CD8-positive, alpha-beta memory T cell (primary cell): ENCODE measurements around the gene DBH. TPM values are rescaled to one million over a fixed set of nuclear protein-coding genes. Genes with fewer than 3 reads are reported as not detected.
A peak's percentile ranks its signal among the peaks of the same experiment; 100 is the strongest.

Experiments
- CTCF ChIA-PET: fragments of 350-600 bp; sonication (Branson Sonifier 250); formaldehyde crosslinking; loops from one replicate; lab custom pipeline; 2021; ENCODE audit warnings: antibody characterized with exemption; lab: Charles Lee
- POLR2A ChIA-PET: fragments of 350-600 bp; sonication (Branson Sonifier 250); formaldehyde crosslinking; loops from one replicate; lab custom pipeline; 2021; ENCODE audit warnings: antibody characterized with exemption; lab: Charles Lee
- DNase-seq, 5 donors: peaks; one replicate each; pipeline versions ENCODE4 v3.0.0 to v3.0.0-alpha.2; 2020 to 2022; ENCODE audit warnings: mixed read lengths in 1 of 5
- H3K27ac ChIP-seq: one replicate; pipeline ENCODE4 v1.7.0; 2013; ENCODE audit warnings: low read depth, mild to moderate bottlenecking, low read length, moderate library complexity
- H3K27me3 ChIP-seq: 2 replicates; pipeline ENCODE4 v1.7.0; 2013; ENCODE audit warnings: low read length, mild to moderate bottlenecking; ENCODE audit not compliant: insufficient read depth, poor library complexity, severe bottlenecking
- H3K36me3 ChIP-seq: 2 replicates; pipeline ENCODE4 v1.7.0; 2013; ENCODE audit warnings: mild to moderate bottlenecking, low read length, moderate library complexity; ENCODE audit not compliant: insufficient read depth
- H3K4me1 ChIP-seq: 2 replicates; pipeline ENCODE4 v1.7.0; 2013; ENCODE audit warnings: mild to moderate bottlenecking, low read length, moderate library complexity; ENCODE audit not compliant: insufficient read depth
- H3K4me3 ChIP-seq: 2 replicates; pipeline ENCODE4 v1.7.0; 2013; ENCODE audit warnings: mild to moderate bottlenecking, low read length
- H3K9me3 ChIP-seq: 2 replicates; pipeline ENCODE4 v1.7.0; 2013; ENCODE audit warnings: mild to moderate bottlenecking, low read length
- H3K27ac Mint-ChIP-seq, 8 donors: one replicate each; pipeline ENCODE4 v1.8.0; 2020 to 2021; ENCODE audit warnings: mixed read lengths in 8 of 8, mild to moderate bottlenecking in 6 of 8, inconsistent platforms in 3 of 8, moderate library complexity in 3 of 8
- H3K27me3 Mint-ChIP-seq, 2 donors: one replicate each; pipeline ENCODE4 v1.8.0; 2020 to 2021; ENCODE audit warnings: mixed read lengths in 2 of 2, mild to moderate bottlenecking in 1 of 2, moderate library complexity in 1 of 2
- H3K36me3 Mint-ChIP-seq, 3 donors: one replicate each; pipeline ENCODE4 v1.8.0; 2020 to 2021; ENCODE audit warnings: mixed read lengths in 3 of 3, inconsistent platforms in 1 of 3, mild to moderate bottlenecking in 1 of 3
- H3K4me1 Mint-ChIP-seq, 3 donors: one replicate each; pipeline ENCODE4 v1.8.0; 2020 to 2021; ENCODE audit warnings: mixed read lengths in 3 of 3, inconsistent platforms in 1 of 3, mild to moderate bottlenecking in 1 of 3
- H3K4me3 Mint-ChIP-seq, 7 donors: one replicate each; pipeline ENCODE4 v1.8.0; 2020 to 2021; ENCODE audit warnings: mixed read lengths in 7 of 7, mild to moderate bottlenecking in 6 of 7, moderate library complexity in 4 of 7, inconsistent platforms in 2 of 7
- H3K9me3 Mint-ChIP-seq, 5 donors: one replicate each; pipeline ENCODE4 v1.8.0; 2020 to 2022; ENCODE audit warnings: mixed read lengths in 5 of 5, mild to moderate bottlenecking in 3 of 5, moderate library complexity in 2 of 5, inconsistent platforms in 1 of 5
- polyA plus RNA-seq: library from polyadenylated mRNA; unstranded; fragments of 300-500 nt; fragmentation: Illumina TruSeq; gene quantifications from one replicate; pipeline ENCODE4 v1.2.3, GENCODE V29; 2021
- total RNA-seq, 2 experiments: library from RNA; stranded (reverse); gene quantifications; one replicate each; pipeline ENCODE4 v1.2.3, GENCODE V29; 2021

Gene DBH
- total and polyA plus RNA-seq, 3 experiments from 2014 or later = not detected

DNA sequence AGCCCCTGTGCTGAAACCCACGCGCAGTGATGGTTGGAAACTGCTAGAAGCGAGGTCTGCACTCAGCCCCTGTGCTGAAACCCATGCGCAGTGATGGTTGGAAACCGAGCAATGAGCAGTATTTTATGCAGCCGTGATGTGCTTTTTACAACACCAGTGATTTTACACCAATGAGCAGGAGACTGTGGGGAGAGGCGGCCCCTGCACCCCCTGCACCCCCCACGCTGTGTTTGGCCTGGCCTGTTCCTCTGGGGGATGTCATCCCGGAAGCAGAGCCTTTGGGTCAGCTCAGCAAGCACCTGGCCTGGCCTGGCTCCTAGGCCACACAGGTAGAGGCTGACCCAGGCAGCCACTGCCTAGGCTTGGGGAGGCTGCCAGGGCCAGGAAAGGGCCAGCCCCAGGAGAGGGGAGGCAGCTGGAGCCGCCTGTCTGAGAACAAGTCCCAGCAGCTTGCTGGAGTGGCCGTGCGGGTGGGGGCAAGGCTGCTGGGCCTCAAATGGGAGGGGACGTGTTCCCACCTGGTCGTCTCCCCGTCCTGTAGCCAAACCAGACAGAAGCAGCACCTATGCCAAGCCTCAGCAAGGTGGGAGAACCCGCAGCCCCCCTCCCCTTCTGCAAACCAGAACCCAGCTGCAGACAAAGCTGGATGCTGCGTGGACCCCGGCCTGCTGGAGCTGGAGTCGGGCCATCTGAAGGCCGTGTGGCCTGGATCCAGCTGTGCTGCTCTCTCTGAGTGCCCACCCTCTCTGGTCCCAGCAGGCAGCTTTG, 46.8 kb downstream of the DBH start:
- Histone ChIP-seq H3K27me3 (no peaks in the 10 kb centered on the region), H3K4me1 (peaks cover 43% of the 10 kb centered on the region), H3K27ac (peak overlapping the region; percentile 94), H3K4me3 (peak overlapping the region; percentile 50), H3K9me3 (no peaks in the 10 kb centered on the region), H3K36me3 (no peaks in the 10 kb centered on the region)
- Mint-ChIP-seq H3K9me3 (no peaks in the 10 kb centered on the region), H3K36me3 (no peaks in the 10 kb centered on the region), H3K4me3 (peak overlapping the region; percentile 19 to 82 (median 73)), H3K27me3 (peaks cover 0 to 1% of the 10 kb centered on the region in 2 donors), H3K27ac (peak overlapping the region; percentile 97 to 100 (median 98)), H3K4me1 (peaks cover 21 to 46% (median 26%) of the 10 kb centered on the region in 3 donors)
- ChIA-PET POLR2A (interaction anchor here (1.1 to 1.9 kb wide), 3 partner anchors 9 to 335 kb away, joined by 4 to 23 read pairs (median 7); partner anchors contain the start of genes MED22 and RPL7A), CTCF (interaction anchor here (0.8 to 3.5 kb wide), 13 partner anchors 9 to 60 kb away, joined by 3 to 27 read pairs (median 4); no protein-coding TSS in a partner anchor)
- peak in 1 of 5 donors; percentile 66 for DNase-seq

DNA sequence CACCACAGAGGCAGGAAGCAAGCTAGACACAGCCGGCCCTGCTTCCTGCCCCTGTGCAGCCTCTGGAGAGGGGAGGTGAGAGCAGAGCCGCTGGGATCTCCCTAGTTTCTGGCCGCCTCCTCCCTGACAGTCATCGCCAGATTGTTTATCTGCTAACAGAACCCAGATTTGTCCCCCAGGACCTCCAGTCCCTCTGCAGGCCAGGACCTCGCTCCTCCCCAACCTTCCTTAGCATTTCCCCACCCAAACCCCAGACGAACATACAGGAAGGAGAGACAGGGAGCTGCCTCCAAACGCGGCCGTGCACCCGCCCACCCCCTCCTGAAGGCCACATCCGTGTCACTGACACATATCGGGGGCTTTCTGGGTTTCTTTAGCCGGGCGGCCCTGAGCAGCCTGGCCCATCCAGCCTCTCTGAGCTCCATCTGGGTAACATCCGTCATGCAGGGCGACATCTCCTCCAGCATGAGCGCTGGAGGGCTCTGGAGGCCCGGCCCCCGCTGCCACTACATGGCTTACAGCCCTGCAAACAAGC, 47.5 kb downstream of the DBH start:
- H3K4me1 ChIP-seq = peaks cover 40% of the 10 kb centered on the region
- no peaks in the 10 kb centered on the region for H3K27me3 ChIP-seq
- DNase-seq = peak; percentile 61 to 93 (median 75)
- POLR2A ChIA-PET = interaction anchor here (1.1 to 1.9 kb wide), 3 partner anchors 9 to 336 kb away, joined by 4 to 23 read pairs (median 7); partner anchors contain the start of genes MED22 and RPL7A
- H3K9me3 ChIP-seq = no peaks in the 10 kb centered on the region
- no peaks in the 10 kb centered on the region for H3K9me3 Mint-ChIP-seq
- H3K4me3 Mint-ChIP-seq = peak overlapping the region; percentile 19 to 82 (median 73)
- peak overlapping the region; percentile 50 for H3K4me3 ChIP-seq
- H3K36me3 Mint-ChIP-seq = no peaks in the 10 kb centered on the region
- H3K27me3 Mint-ChIP-seq = peaks cover 0 to 1% of the 10 kb centered on the region in 2 donors
- CTCF ChIA-PET = interaction anchor here (0.8 to 3.5 kb wide), 13 partner anchors 9 to 59 kb away, joined by 3 to 27 read pairs (median 4); no protein-coding TSS in a partner anchor
- H3K36me3 ChIP-seq = no peaks in the 10 kb centered on the region
- peaks cover 16 to 40% (median 21%) of the 10 kb centered on the region in 3 donors for H3K4me1 Mint-ChIP-seq
- H3K27ac Mint-ChIP-seq = peak overlapping the region; percentile 97 to 100 (median 98)
- H3K27ac ChIP-seq = peak overlapping the region; percentile 94

DNA sequence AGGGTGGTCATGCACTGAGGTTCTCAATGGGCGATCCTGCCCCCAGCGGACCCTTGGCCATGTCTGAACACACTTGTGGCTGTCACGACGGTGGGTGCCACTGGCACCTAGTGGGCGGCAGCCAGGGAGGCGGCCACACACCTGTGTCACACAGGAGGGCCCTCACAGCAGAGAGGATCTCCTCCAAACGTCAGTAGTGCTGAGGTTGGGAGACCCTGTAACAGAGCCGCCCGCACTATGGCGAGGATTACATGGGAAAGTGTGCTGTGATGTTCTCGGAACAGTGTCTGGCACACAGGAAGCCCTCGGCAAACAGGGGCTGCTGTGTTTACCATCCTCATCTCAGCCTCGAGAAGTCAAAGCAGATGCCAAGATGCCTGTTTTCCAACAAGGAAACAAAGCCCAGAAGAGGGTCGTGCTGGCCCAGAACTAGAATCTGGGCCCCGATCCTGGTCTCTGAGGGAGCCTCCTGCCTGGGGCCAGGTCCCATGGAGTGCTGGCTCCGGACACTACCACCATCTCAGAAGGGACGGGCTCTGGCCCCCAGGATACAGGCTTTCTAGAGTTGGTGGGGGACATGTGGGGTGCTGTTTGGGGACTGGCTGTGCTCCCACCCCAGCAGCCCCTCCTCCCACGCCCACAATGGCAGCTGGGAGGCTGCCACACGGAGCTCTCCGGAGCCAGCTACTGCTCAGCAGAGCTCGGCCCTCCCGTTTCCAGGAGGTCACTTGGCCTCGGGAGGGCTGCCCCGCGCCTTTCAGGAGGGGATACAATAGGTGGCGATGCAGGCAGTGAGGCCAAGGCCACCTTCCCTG, 48.2 kb downstream of the DBH start:
- H3K36me3 ChIP-seq = no peaks in the 10 kb centered on the region
- Mint-ChIP-seq H3K4me1 (peaks cover 12 to 35% (median 17%) of the 10 kb centered on the region in 3 donors), H3K27ac (peak overlapping the region; percentile 97 to 100 (median 98)), H3K36me3 (no peaks in the 10 kb centered on the region), H3K9me3 (no peaks in the 10 kb centered on the region), H3K27me3 (peaks cover 0 to 1% of the 10 kb centered on the region in 2 donors), H3K4me3 (peak overlapping the region; percentile 19 to 82 (median 73))
- DNase-seq = peak in 1 of 5 donors; percentile 38
- ChIA-PET POLR2A (interaction anchor here (1.1 to 1.9 kb wide), 3 partner anchors 8 to 336 kb away, joined by 4 to 23 read pairs (median 7); partner anchors contain the start of genes MED22 and RPL7A), CTCF (interaction anchor here (0.8 to 3.5 kb wide), 11 partner anchors 10 to 58 kb away, joined by 3 to 27 read pairs (median 3); no protein-coding TSS in a partner anchor)
- peak overlapping the region; percentile 50 for H3K4me3 ChIP-seq
- peaks cover 40% of the 10 kb centered on the region for H3K4me1 ChIP-seq
- H3K27ac ChIP-seq = peak overlapping the region; percentile 94
- no peaks in the 10 kb centered on the region for H3K27me3 ChIP-seq
- no peaks in the 10 kb centered on the region for H3K9me3 ChIP-seq

DNA sequence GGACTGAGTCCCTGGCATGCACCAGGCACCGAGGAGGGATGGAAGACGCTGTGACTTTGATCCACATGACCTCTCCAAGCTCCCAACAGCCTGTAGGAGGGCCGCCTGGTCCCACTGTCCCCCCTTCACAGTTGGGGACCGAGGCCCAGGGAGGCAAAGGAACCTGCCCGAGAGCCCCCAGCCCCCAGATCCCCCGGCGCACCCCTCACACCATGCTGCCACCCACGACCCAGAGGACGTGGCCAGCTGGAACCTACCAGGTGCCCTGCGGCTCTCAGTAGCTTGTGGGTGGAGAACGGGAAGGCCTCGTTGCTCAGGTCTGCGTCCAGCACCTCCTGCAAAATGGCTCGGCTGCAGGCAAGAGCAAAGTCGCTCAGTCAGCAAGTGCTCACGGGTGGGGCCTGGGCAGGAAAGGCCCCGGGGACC, 48.8 kb downstream of the DBH start:
- Histone ChIP-seq H3K36me3 (no peaks in the 10 kb centered on the region), H3K4me3 (no peak overlapping the region), H3K27me3 (no peaks in the 10 kb centered on the region), H3K9me3 (no peaks in the 10 kb centered on the region), H3K4me1 (peaks cover 40% of the 10 kb centered on the region), H3K27ac (no peak overlapping the region)
- POLR2A ChIA-PET = no interaction called here
- CTCF ChIA-PET = interaction anchor here (0.9 to 3.5 kb wide), 3 partner anchors 17 to 28 kb away, joined by 3 to 27 read pairs (median 7); no protein-coding TSS in a partner anchor
- H3K27me3 Mint-ChIP-seq = peaks cover 0 to 1% of the 10 kb centered on the region in 2 donors
- no peak overlapping the region for H3K4me3 Mint-ChIP-seq
- no peaks in the 10 kb centered on the region for H3K9me3 Mint-ChIP-seq
- no peaks in the 10 kb centered on the region for H3K36me3 Mint-ChIP-seq
- peak in 1 of 5 donors; percentile 44 for DNase-seq
- H3K4me1 Mint-ChIP-seq = peaks cover 12 to 35% (median 17%) of the 10 kb centered on the region in 3 donors
- peak overlapping the region in 4 of 8 donors; percentile 72 to 100 (median 98) for H3K27ac Mint-ChIP-seq

DNA sequence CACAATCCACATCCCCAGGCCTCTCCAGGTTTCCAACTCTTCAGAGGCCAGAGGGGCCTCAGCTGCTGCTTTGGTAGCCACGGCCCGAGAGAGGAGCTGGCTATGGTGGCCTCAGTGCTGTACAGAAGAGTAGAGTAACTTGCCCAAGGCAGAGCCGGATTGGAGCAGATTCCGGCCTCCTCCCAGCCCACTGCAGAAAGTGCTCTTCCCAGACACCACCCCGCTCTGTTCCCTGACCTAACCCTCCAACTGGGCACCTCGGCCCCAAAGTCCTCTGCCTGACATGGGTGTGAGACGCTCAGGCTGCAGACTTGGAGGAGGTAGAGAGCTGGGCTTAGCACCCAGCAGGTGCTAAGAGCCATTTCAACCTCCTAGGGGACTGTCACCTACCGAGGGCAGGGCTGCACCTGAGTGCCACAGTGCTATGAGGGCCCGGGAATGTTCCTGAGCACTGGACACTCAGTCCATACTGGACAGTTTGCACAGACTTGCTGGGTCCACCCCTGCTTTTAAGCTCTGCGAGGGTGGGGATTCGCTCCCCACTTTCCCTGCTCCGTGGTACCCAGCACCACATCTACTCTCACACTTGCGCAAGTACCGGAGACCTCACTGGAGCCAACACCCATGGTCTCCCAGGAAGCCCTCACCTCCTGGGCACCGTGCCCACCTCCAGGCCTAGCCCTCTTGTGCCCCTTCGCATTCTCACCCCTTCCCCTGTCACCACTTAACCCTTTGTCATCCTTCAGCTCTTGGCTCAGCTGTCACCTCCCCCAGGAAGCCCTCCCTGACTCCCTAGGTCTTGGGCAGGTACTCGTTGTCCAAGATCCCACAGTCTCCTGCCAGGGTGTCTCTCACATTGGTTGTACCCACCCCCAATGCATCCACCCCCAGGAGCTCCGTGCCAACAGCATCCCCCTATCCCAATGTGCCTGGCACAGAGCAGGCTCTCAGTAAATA, 49.8 kb downstream of the DBH start:
- CTCF ChIA-PET = interaction anchor here (3.5 kb wide), 1 partner anchor 16 kb away, joined by 27 read pairs; no protein-coding TSS in a partner anchor
- no peaks in the 10 kb centered on the region for H3K36me3 Mint-ChIP-seq
- peaks cover 12 to 35% (median 17%) of the 10 kb centered on the region in 3 donors for H3K4me1 Mint-ChIP-seq

DNA sequence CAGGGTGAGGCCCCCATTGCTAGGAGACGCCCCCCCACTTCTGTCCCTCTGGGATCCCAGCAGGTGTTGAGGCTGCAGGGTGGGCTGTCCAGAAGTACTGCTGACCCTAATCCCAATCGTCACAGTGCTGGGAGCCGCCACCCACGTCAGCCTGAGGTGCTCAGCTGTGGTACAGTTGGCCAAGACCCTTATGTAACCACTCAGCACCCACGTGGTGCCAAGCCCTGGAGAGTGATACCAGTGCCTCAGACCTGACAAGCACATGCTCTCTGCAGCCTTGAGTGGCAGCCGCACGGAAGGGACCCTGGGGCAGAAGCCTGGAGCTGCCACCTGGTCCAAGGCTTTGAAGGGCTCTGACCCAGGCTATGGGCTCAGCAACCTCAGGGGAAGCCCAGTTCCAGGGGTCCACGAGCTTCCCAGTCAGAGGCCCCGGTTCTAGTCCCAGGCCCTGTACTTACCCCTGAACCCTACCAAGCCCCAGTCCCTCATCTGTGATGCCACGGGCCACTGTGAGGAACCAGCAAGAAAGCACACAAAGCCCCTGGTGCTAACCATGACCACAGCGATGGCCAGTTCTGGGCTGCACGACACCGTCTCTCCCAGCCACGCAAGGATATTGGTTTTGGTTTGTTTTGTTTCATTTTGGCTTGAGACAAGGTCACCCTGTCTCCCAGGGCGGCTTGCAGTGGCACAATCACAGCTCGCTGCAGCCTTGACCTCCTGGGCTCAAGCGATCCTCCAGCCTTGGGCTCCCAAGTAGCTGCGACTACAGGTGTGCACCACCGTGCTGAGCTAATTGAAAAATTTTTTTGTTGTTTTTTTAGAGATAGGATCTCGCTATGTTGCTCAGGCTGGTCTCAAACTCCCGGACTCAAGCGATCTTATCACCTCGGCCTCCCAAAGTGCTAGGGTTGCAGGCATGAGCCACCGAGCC, 50.7 kb downstream of the DBH start:
- CTCF ChIA-PET = no interaction called here

More for the DNA sequence above, 49.8 kb downstream of the DBH start:
- no peaks in the 10 kb centered on the region for H3K36me3 ChIP-seq
- H3K9me3 ChIP-seq = no peaks in the 10 kb centered on the region
- DNase-seq = no peak
- no peaks in the 10 kb centered on the region for H3K9me3 Mint-ChIP-seq
- no peak overlapping the region for H3K27ac ChIP-seq
- H3K27ac Mint-ChIP-seq = peak overlapping the region in 7 of 8 donors; percentile 32 to 100 (median 72)
- no peak overlapping the region for H3K4me3 ChIP-seq
- H3K27me3 Mint-ChIP-seq = peaks cover 0 to 1% of the 10 kb centered on the region in 2 donors
- no peak overlapping the region for H3K4me3 Mint-ChIP-seq
- no peaks in the 10 kb centered on the region for H3K27me3 ChIP-seq
- peaks cover 40% of the 10 kb centered on the region for H3K4me1 ChIP-seq
- POLR2A ChIA-PET = interaction anchor here (1.1 kb wide), 1 partner anchor 15 kb away, joined by 3 read pairs; no protein-coding TSS in a partner anchor

More for the DNA sequence above, 50.7 kb downstream of the DBH start:
- H3K27me3 ChIP-seq = no peaks in the 10 kb centered on the region
- H3K36me3 ChIP-seq = no peaks in the 10 kb centered on the region
- Mint-ChIP-seq H3K4me1 (peaks cover 12 to 37% (median 15%) of the 10 kb centered on the region in 3 donors), H3K27ac (peak overlapping the region in 2 of 8 donors; percentile 65 to 89), H3K27me3 (peaks cover 0 to 1% of the 10 kb centered on the region in 2 donors), H3K36me3 (no peaks in the 10 kb centered on the region), H3K9me3 (no peaks in the 10 kb centered on the region), H3K4me3 (peak overlapping the region in 1 of 7 donors; percentile 13)
- H3K4me3 ChIP-seq = no peak overlapping the region
- H3K4me1 ChIP-seq = peaks cover 38% of the 10 kb centered on the region
- peak in 1 of 5 donors; percentile 38 for DNase-seq
- no peak overlapping the region for H3K27ac ChIP-seq
- no peaks in the 10 kb centered on the region for H3K9me3 ChIP-seq
- POLR2A ChIA-PET = interaction anchor here (1.1 kb wide), 1 partner anchor 14 kb away, joined by 3 read pairs; no protein-coding TSS in a partner anchor
